Measurements from ENCODE around the gene CCDC91. TPM values are rescaled to one million over a fixed set of nuclear protein-coding genes. Genes with fewer than 3 reads are reported as not detected.
"Not testable (repeated sequence)": the region's sequence is repeated elsewhere in the genome, so short reads cannot be mapped to it uniquely, and the experiment has no call there.

CCDC91 gene
- total and polyA plus RNA-seq, 4 donors: 19.8 to 30.1 (median 28.7) TPM

- Histone ChIP-seq H3K4me3 (ENCODE audit: low read length in 2 of 2) (no peak overlapping the region), H3K27me3 (ENCODE audit: control insufficient read depth in 1 of 2, insufficient read depth in 2 of 2, low read length in 1 of 2) (no peaks in the 10 kb centered on the region), H3K27ac (ENCODE audit: low read depth in 1 of 2, low read length in 2 of 2) (no peak overlapping the region), H3K4me1 (ENCODE audit: control insufficient read depth in 1 of 2, insufficient read depth in 2 of 2, low read length in 2 of 2) (no peaks in the 10 kb centered on the region), H3K36me3 (ENCODE audit: control insufficient read depth in 1 of 2, insufficient read depth in 2 of 2, low read length in 1 of 2) (no peaks in the 10 kb centered on the region), H3K9me3 (ENCODE audit: control insufficient read depth, low read length) (no peaks in the 10 kb centered on the region)
- intact Hi-C loops (cut with DNase I): no loop called here
- DNase-seq (no peak), ATAC-seq (ENCODE audit: low FRiP score) (no peak)
- 30 to 41% methylated on average over 3 of the region's 3 CpGs for WGBS, 2 donors
These were observed 269.2 kb downstream of the CCDC91 start for GRCh38 chr12:28459481-28459880.

DNA sequence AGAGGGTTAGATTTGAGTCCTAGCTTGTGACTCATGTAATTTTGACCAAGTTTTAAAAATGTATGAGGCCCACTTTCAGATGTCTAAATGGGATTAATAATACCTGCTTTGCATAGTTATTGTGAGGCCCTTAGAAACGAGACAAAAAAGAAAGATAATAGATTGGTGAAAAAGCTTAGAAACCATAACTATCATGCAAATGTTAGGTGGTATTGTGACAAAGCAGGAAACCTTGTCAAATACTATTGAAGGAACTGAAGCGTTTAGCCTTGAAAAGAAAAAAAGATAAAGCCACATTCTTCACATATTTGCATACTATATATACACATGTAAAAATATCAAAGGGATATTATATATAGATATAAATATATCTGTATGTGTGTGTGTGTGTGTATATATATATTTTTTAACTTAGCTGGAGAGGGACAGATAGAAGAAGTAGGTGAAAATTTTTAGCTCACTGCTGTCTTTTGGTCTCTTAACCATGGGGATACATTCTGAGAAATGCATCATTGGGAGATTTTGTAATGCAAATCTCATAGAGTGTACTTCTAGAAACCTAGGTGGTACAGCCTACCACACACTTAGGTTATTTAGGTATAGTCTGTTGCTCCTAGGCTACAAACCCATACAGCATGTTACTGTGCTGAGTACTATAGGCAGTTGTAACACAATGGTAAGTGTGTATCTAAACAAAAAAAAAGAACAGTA lies 270.3 kb downstream of the CCDC91 start:
- ATAC-seq (ENCODE audit: low FRiP score) (no peak), DNase-seq (no peak)
- Histone ChIP-seq H3K4me3 (ENCODE audit: low read length in 2 of 2) (no peak overlapping the region), H3K4me1 (ENCODE audit: control insufficient read depth in 1 of 2, insufficient read depth in 2 of 2, low read length in 2 of 2) (no peaks in the 10 kb centered on the region), H3K27me3 (ENCODE audit: control insufficient read depth in 1 of 2, insufficient read depth in 2 of 2, low read length in 1 of 2) (no peaks in the 10 kb centered on the region), H3K9me3 (ENCODE audit: control insufficient read depth, low read length) (no peaks in the 10 kb centered on the region), H3K27ac (ENCODE audit: low read depth in 1 of 2, low read length in 2 of 2) (no peak overlapping the region), H3K36me3 (ENCODE audit: control insufficient read depth in 1 of 2, insufficient read depth in 2 of 2, low read length in 1 of 2) (no peaks in the 10 kb centered on the region)
- intact Hi-C loops (cut with DNase I): no loop called here
- 84 to 89% methylated on average over 2 of the region's 2 CpGs for WGBS, 2 donors

DNA sequence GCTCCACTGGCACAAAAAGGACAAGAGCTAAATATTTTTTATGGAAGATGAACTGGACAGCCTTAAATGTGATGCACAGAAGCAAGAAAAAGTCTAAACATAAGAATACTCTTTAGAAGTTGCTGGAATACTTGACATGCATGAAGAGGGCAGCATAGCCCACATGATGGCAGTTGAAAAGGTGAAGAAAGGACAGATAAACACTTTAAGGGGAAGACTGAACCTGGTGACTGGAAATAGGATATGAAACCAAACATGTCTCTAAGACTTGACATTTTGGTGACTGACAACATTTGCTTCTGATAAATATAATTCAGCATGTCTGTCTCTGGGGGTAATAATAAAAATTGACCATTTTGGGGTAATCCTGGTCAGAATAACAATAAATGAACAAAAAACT lies 273.1 kb downstream of the CCDC91 start:
- H3K9me3 ChIP-seq (ENCODE audit: control insufficient read depth, low read length): no peaks in the 10 kb centered on the region
- H3K36me3 ChIP-seq (ENCODE audit: control insufficient read depth in 1 of 2, insufficient read depth in 2 of 2, low read length in 1 of 2): no peaks in the 10 kb centered on the region
- no peaks in the 10 kb centered on the region for H3K4me1 ChIP-seq (ENCODE audit: control insufficient read depth in 1 of 2, insufficient read depth in 2 of 2, low read length in 2 of 2)
- intact Hi-C loops (cut with DNase I): no loop called here
- no peak overlapping the region for H3K27ac ChIP-seq (ENCODE audit: low read depth in 1 of 2, low read length in 2 of 2)
- no peak overlapping the region for H3K4me3 ChIP-seq (ENCODE audit: low read length in 2 of 2)
- ATAC-seq (ENCODE audit: low FRiP score) (no peak), DNase-seq (no peak)
- H3K27me3 ChIP-seq (ENCODE audit: control insufficient read depth in 1 of 2, insufficient read depth in 2 of 2, low read length in 1 of 2): no peaks in the 10 kb centered on the region

DNA sequence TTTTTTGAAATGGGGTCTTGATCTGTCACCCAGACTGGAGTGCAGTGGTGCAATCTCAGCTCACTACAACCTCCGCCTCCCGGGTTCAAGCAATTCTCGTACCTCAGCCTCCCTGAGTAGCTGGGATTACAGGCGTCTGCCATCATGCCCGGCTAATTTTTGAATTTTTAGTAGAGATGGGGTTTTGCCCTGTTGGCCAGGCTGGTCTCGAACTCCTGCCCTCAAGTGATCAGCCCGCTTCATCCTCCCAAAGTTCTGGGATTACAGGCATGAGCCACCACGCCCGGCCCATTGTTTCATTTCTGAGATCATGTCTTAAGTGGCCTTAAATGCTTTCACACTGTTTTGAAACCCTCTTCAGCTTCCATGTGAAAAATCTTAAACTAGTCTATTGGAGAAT lies 281.5 kb downstream of the CCDC91 start:
- H3K4me3 ChIP-seq (ENCODE audit: low read length in 2 of 2); DNase-seq; H3K27ac ChIP-seq (ENCODE audit: low read depth in 1 of 2, low read length in 2 of 2); H3K4me1 ChIP-seq (ENCODE audit: control insufficient read depth in 1 of 2, insufficient read depth in 2 of 2, low read length in 2 of 2); H3K27me3 ChIP-seq (ENCODE audit: control insufficient read depth in 1 of 2, insufficient read depth in 2 of 2, low read length in 1 of 2); H3K36me3 ChIP-seq (ENCODE audit: control insufficient read depth in 1 of 2, insufficient read depth in 2 of 2, low read length in 1 of 2); ATAC-seq (ENCODE audit: low FRiP score); H3K9me3 ChIP-seq (ENCODE audit: control insufficient read depth, low read length); intact Hi-C loops (cut with DNase I): not testable (repeated sequence)
- WGBS, 2 donors: 97 to 98% methylated on average over 9 of the region's 9 CpGs

DNA sequence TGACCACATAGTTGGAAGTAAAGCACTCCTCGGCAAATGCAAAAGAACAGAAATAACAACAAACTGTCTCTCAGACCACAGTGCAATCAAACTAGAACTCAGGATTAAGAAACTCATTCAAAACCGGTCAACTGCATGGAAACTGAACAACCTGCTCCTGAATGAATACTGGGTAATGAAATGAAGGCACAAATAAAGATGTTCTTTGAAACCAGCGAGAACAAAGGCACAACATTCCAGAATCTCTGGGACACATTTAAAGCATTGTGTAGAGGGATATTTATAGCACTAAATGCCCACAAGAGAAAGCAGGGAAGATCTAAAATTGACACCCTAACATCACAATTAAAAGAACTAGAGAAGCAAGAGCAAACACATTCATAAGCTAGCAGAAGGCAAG lies 285.9 kb downstream of the CCDC91 start:
- intact Hi-C loops (cut with DNase I); ATAC-seq (ENCODE audit: low FRiP score); H3K9me3 ChIP-seq (ENCODE audit: control insufficient read depth, low read length); H3K4me3 ChIP-seq (ENCODE audit: low read length in 2 of 2); H3K27ac ChIP-seq (ENCODE audit: low read depth in 1 of 2, low read length in 2 of 2); H3K4me1 ChIP-seq (ENCODE audit: control insufficient read depth in 1 of 2, insufficient read depth in 2 of 2, low read length in 2 of 2); DNase-seq; H3K27me3 ChIP-seq (ENCODE audit: control insufficient read depth in 1 of 2, insufficient read depth in 2 of 2, low read length in 1 of 2); H3K36me3 ChIP-seq (ENCODE audit: control insufficient read depth in 1 of 2, insufficient read depth in 2 of 2, low read length in 1 of 2): not testable (repeated sequence)
- WGBS, 2 donors: 80 to 84% methylated on average over 3 of the region's 3 CpGs

GRCh38 chr12:28479097-28479496 lies 288.8 kb downstream of the CCDC91 start:
- DNase-seq; H3K4me1 ChIP-seq (ENCODE audit: control insufficient read depth in 1 of 2, insufficient read depth in 2 of 2, low read length in 2 of 2); intact Hi-C loops (cut with DNase I); H3K27me3 ChIP-seq (ENCODE audit: control insufficient read depth in 1 of 2, insufficient read depth in 2 of 2, low read length in 1 of 2); H3K9me3 ChIP-seq (ENCODE audit: control insufficient read depth, low read length); H3K36me3 ChIP-seq (ENCODE audit: control insufficient read depth in 1 of 2, insufficient read depth in 2 of 2, low read length in 1 of 2); H3K4me3 ChIP-seq (ENCODE audit: low read length in 2 of 2); ATAC-seq (ENCODE audit: low FRiP score); H3K27ac ChIP-seq (ENCODE audit: low read depth in 1 of 2, low read length in 2 of 2): not testable (repeated sequence)
- 92 to 95% methylated on average over 1 of the region's 1 CpG for WGBS, 2 donors

GRCh38 chr12:28479683-28480082 lies 289.4 kb downstream of the CCDC91 start:
- 94 to 97% methylated on average over 1 of the region's 1 CpG for WGBS, 2 donors
- intact Hi-C loops (cut with DNase I): no loop called here

GRCh38 chr12:28484156-28484555 lies 293.9 kb downstream of the CCDC91 start:
- 92 to 97% methylated on average over 1 of the region's 1 CpG for WGBS, 2 donors
- intact Hi-C loops (cut with DNase I): no loop called here
- no peak overlapping the region for H3K27ac ChIP-seq (ENCODE audit: low read depth in 1 of 2, low read length in 2 of 2)
- no peaks in the 10 kb centered on the region for H3K36me3 ChIP-seq (ENCODE audit: control insufficient read depth in 1 of 2, insufficient read depth in 2 of 2, low read length in 1 of 2)
- no peaks in the 10 kb centered on the region for H3K4me1 ChIP-seq (ENCODE audit: control insufficient read depth in 1 of 2, insufficient read depth in 2 of 2, low read length in 2 of 2)
- no peaks in the 10 kb centered on the region for H3K27me3 ChIP-seq (ENCODE audit: control insufficient read depth in 1 of 2, insufficient read depth in 2 of 2, low read length in 1 of 2)
- ATAC-seq (ENCODE audit: low FRiP score) (no peak), DNase-seq (no peak)
- H3K4me3 ChIP-seq (ENCODE audit: low read length in 2 of 2): no peak overlapping the region
- H3K9me3 ChIP-seq (ENCODE audit: control insufficient read depth, low read length): no peaks in the 10 kb centered on the region

More at GRCh38 chr12:28479683-28480082, 289.4 kb downstream of the CCDC91 start:
- Histone ChIP-seq H3K4me1 (ENCODE audit: control insufficient read depth in 1 of 2, insufficient read depth in 2 of 2, low read length in 2 of 2) (no peaks in the 10 kb centered on the region), H3K9me3 (ENCODE audit: control insufficient read depth, low read length) (no peaks in the 10 kb centered on the region), H3K4me3 (ENCODE audit: low read length in 2 of 2) (no peak overlapping the region), H3K27ac (ENCODE audit: low read depth in 1 of 2, low read length in 2 of 2) (no peak overlapping the region), H3K36me3 (ENCODE audit: control insufficient read depth in 1 of 2, insufficient read depth in 2 of 2, low read length in 1 of 2) (no peaks in the 10 kb centered on the region), H3K27me3 (ENCODE audit: control insufficient read depth in 1 of 2, insufficient read depth in 2 of 2, low read length in 1 of 2) (no peaks in the 10 kb centered on the region)
- ATAC-seq (ENCODE audit: low FRiP score) (no peak), DNase-seq (no peak)

- WGBS, 2 donors: 84 to 90% methylated on average over 1 of the region's 1 CpG
- Histone ChIP-seq H3K9me3 (ENCODE audit: control insufficient read depth, low read length) (no peaks in the 10 kb centered on the region), H3K4me1 (ENCODE audit: control insufficient read depth in 1 of 2, insufficient read depth in 2 of 2, low read length in 2 of 2) (no peaks in the 10 kb centered on the region), H3K36me3 (ENCODE audit: control insufficient read depth in 1 of 2, insufficient read depth in 2 of 2, low read length in 1 of 2) (no peaks in the 10 kb centered on the region), H3K27ac (ENCODE audit: low read depth in 1 of 2, low read length in 2 of 2) (no peak overlapping the region), H3K27me3 (ENCODE audit: control insufficient read depth in 1 of 2, insufficient read depth in 2 of 2, low read length in 1 of 2) (no peaks in the 10 kb centered on the region), H3K4me3 (ENCODE audit: low read length in 2 of 2) (no peak overlapping the region)
- DNase-seq (no peak), ATAC-seq (ENCODE audit: low FRiP score) (no peak)
- intact Hi-C loops (cut with DNase I): no loop called here
These were observed 296.3 kb downstream of the CCDC91 start for GRCh38 chr12:28486521-28486920.
